GM10266 (cell line): ENCODE measurements around the gene RPL36A.

Experiments
- DNase-seq: peaks from one replicate; pipeline ENCODE4 v3.0.0; 2012; ENCODE audit errors: extremely low spot score
- CTCF ChIP-seq: IDR thresholded peaks from 2 replicates; pipeline ENCODE4 v1.5.1; 2012; ENCODE audit warnings: mild to moderate bottlenecking, low read depth; ENCODE audit not compliant: control insufficient read depth, insufficient read depth; ENCODE audit errors: missing control alignments

RPL36A gene

GRCh38 chrX:101393530-101394305, 2.9 kb downstream of the RPL36A start:
- TF ChIP-seq CTCF, result no peak
- no peak for DNase-seq

- TF ChIP-seq CTCF, result no peak
- no peak for DNase-seq
Observed at GRCh38 chrX:101394372-101394771, 3.6 kb downstream of the RPL36A start.

GRCh38 chrX:101395789-101396188, 5.0 kb downstream of the RPL36A start:
- TF ChIP-seq CTCF, result no peak
- no peak for DNase-seq

- DNase-seq, result no peak
- no peak for TF ChIP-seq CTCF
Observed at GRCh38 chrX:101397779-101398178, 7.0 kb downstream of the RPL36A start.

- DNase-seq, result no peak
- no peak for TF ChIP-seq CTCF
Observed at GRCh38 chrX:101398694-101399093, 7.9 kb downstream of the RPL36A start.

GRCh38 chrX:101399825-101400224, 9.0 kb downstream of the RPL36A start:
- no peak for TF ChIP-seq CTCF

GRCh38 chrX:101407167-101407747, 16.4 kb downstream of the RPL36A start:
- TF ChIP-seq CTCF, result no peak

More at GRCh38 chrX:101399825-101400224, 9.0 kb downstream of the RPL36A start:
- no peak for DNase-seq

More at GRCh38 chrX:101407167-101407747, 16.4 kb downstream of the RPL36A start:
- DNase-seq, result no peak
